Measurements from ENCODE around the gene C12orf75.
"Not testable (repeated sequence)": the region's sequence is repeated elsewhere in the genome, so short reads cannot be mapped to it uniquely, and the experiment has no call there.

DNA sequence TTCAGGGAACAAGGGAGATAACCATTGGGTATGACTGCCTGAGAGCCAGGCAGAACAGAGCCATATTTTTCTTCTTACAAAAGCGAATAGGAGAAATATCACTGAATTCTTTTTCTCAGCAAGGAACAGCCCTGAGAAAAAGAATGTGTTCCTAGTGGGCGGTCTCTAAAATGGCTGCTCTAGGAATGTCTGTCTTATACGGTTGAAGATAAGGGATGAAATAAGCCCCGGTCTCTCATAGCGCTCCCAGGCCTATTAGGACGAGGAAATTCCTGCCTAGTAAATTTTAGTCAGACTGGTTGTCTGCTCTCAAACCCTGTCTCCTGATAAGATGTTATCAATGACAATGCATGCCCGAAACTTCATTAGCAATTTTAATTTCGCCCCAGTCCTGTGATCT is 16.7 kb upstream of the C12orf75 start:
- TF ChIP-seq, protein P1, sequence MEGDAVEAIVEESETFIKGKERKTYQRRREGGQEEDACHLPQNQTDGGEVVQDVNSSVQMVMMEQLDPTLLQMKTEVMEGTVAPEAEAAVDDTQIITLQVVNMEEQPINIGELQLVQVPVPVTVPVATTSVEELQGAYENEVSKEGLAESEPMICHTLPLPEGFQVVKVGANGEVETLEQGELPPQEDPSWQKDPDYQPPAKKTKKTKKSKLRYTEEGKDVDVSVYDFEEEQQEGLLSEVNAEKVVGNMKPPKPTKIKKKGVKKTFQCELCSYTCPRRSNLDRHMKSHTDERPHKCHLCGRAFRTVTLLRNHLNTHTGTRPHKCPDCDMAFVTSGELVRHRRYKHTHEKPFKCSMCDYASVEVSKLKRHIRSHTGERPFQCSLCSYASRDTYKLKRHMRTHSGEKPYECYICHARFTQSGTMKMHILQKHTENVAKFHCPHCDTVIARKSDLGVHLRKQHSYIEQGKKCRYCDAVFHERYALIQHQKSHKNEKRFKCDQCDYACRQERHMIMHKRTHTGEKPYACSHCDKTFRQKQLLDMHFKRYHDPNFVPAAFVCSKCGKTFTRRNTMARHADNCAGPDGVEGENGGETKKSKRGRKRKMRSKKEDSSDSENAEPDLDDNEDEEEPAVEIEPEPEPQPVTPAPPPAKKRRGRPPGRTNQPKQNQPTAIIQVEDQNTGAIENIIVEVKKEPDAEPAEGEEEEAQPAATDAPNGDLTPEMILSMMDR (IDR thresholded peaks at IDR 0.05), result not testable (repeated sequence)
- TF ChIP-seq POLR2A (IDR thresholded peaks at IDR 0.05), result not testable (repeated sequence)
